D721Med (cell line): ENCODE results near the gene CHAC2.
"Not testable (repeated sequence)": the region's sequence is repeated elsewhere in the genome, so short reads cannot be mapped to it uniquely, and the experiment has no call there.

Experiments
- DNase-seq: peaks from one replicate; pipeline ENCODE4 v3.0.0; 2011; ENCODE audit warnings: low spot score; ENCODE audit not compliant: insufficient read length
- FAIRE-seq: peaks from 2 replicates; lab custom pipeline; 2011; peaks lifted over from hg19 to GRCh38; lab: Jason Lieb, UNC
- CTCF ChIP-seq: IDR thresholded peaks from 2 replicates; pipeline ENCODE4 v1.5.1; 2012; ENCODE audit warnings: mild to moderate bottlenecking, control low read depth; ENCODE audit not compliant: insufficient read depth; ENCODE audit errors: missing control alignments

The CHAC2 gene

GRCh38 chr2:53767405-53768241 is at the start of gene CHAC2:
Gene CHAC2 (plus strand): TSS chr2:53767804. CDS start chr2:53767887, 83 bp downstream.
- no peak for TF ChIP-seq CTCF
- DNase-seq, result peak; percentile 51
- FAIRE-seq, result peak; percentile 16

- DNase-seq, FAIRE-seq: not testable (repeated sequence)
Observed at GRCh38 chr2:53720944-53721343, 46.7 kb upstream of the CHAC2 start.

- no peak for FAIRE-seq
- no peak for DNase-seq
- no peak for TF ChIP-seq CTCF
Observed at GRCh38 chr2:53724536-53724935, 43.1 kb upstream of the CHAC2 start.

- no peak for TF ChIP-seq CTCF
- DNase-seq (no peak), FAIRE-seq (no peak)
Observed at GRCh38 chr2:53725662-53726061, 41.9 kb upstream of the CHAC2 start.

DNA sequence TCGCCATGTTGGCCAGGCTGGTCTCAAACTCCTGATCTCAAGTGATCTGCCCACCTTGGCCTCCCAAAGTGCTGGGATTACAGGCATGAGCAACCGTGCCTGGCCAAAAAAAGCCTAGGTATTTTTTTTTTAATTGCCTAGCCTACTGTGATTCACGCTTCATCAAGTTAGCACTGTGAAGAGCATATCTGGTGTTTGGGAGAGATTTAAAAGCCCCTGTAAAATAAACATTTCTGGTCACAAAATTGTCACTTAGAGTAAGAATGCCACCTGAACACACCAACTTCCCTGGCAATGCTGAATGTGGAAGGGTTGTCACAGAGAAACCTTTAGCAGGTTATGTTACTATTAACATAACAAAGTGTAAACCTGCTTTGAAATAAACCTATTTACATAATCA is 39.7 kb upstream of the CHAC2 start:
- DNase-seq (no peak), FAIRE-seq (no peak)
- no peak for TF ChIP-seq CTCF

GRCh38 chr2:53729143-53729762 is 38.4 kb upstream of the CHAC2 start:
- no peak for FAIRE-seq
- no peak for TF ChIP-seq CTCF
- DNase-seq, result no peak

DNA sequence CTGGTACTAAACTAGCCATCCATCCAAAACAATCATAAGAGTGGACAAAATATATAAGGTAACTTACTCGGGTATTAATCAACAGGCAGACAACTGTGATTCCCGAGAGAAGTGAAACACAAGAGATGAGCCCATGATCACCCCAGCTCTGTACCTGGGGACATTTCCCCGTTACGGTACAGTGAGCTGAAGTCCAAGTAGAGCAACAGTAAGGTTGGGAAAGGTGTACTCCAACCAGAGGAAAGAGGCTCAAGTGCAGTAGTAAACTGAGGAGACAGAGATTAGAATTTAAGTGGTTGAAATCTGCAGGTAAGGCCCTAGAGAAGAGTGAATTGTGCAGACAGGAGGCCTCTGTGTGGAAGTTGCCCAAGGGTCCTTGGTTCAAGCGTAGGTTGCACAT is 30.5 kb upstream of the CHAC2 start:
- DNase-seq (no peak), FAIRE-seq (no peak)
- TF ChIP-seq CTCF, result no peak
